Retinal pigment epithelial cell (primary cell): ENCODE data around the gene NDUFA13.

Source experiments
- DNase-seq: peaks from one replicate; pipeline ENCODE4 v3.0.0-alpha.2; 2010; ENCODE audit warnings: low read depth
- H3K4me3 ChIP-seq: 2 replicates; pipeline ENCODE4 v1.5.1; 2011; ENCODE audit warnings: mild to moderate bottlenecking, low read length, control low read depth, moderate library complexity
- TF ChIP-seq, protein P1 (sequence below): conservative IDR thresholded peaks from 2 replicates; pipeline ENCODE4 v1.5.1; 2011; ENCODE audit warnings: low read depth, low read length, control low read depth, inconsistent platforms

Gene NDUFA13

GRCh38 chr19:19538061-19538784 is 22.2 kb downstream of the NDUFA13 start, which contains the start of gene CILP2:
Gene CILP2 (plus strand): TSS chr19:19538265. CDS start chr19:19538350, 85 bp downstream.
- DNase-seq = no peak
- TF ChIP-seq, protein P1, sequence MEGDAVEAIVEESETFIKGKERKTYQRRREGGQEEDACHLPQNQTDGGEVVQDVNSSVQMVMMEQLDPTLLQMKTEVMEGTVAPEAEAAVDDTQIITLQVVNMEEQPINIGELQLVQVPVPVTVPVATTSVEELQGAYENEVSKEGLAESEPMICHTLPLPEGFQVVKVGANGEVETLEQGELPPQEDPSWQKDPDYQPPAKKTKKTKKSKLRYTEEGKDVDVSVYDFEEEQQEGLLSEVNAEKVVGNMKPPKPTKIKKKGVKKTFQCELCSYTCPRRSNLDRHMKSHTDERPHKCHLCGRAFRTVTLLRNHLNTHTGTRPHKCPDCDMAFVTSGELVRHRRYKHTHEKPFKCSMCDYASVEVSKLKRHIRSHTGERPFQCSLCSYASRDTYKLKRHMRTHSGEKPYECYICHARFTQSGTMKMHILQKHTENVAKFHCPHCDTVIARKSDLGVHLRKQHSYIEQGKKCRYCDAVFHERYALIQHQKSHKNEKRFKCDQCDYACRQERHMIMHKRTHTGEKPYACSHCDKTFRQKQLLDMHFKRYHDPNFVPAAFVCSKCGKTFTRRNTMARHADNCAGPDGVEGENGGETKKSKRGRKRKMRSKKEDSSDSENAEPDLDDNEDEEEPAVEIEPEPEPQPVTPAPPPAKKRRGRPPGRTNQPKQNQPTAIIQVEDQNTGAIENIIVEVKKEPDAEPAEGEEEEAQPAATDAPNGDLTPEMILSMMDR = no peak
- no peak within 1 kb of the TSS for H3K4me3 ChIP-seq

- no peak overlapping the region for H3K4me3 ChIP-seq
- no peak for DNase-seq
- TF ChIP-seq, protein P1 = no peak
Observed at GRCh38 chr19:19538785-19539166, 22.8 kb downstream of the NDUFA13 start.

- TF ChIP-seq, protein P1 = no peak
- H3K4me3 ChIP-seq = no peak overlapping the region
- no peak for DNase-seq
Observed at GRCh38 chr19:19539698-19540063, 23.7 kb downstream of the NDUFA13 start.

DNA sequence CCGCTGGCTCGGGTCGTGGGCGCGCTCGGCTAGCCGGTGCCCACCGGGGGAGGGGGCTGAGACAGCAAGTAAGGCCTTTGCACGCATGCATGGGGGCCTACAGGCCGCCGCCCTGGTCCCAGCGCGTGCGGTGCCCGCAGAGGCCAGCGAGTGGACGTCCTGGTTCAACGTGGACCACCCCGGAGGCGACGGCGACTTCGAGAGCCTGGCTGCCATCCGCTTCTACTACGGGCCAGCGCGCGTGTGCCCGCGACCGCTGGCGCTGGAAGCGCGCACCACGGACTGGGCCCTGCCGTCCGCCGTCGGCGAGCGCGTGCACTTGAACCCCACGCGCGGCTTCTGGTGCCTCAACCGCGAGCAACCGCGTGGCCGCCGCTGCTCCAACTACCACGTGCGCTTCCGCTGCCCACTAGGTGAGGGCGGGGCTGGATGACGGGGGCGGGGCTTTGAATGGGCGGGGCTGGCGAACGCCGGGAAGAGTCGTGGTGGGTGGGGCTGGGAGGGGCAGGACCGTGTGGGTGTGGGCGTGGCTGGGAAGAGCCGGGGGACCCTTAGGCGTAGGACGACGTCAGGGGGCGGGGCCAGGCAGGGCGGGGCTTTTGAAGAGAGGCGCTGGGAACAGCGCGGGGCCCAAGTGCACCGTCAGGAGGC is 24.2 kb downstream of the NDUFA13 start:
- no peak for DNase-seq
- peak overlapping the region; percentile 23 for H3K4me3 ChIP-seq
- TF ChIP-seq, protein P1 = no peak

- TF ChIP-seq, protein P1 = no peak
- no peak for DNase-seq
- H3K4me3 ChIP-seq = peak overlapping the region; percentile 23
Observed at GRCh38 chr19:19540715-19541515, 24.9 kb downstream of the NDUFA13 start.

DNA sequence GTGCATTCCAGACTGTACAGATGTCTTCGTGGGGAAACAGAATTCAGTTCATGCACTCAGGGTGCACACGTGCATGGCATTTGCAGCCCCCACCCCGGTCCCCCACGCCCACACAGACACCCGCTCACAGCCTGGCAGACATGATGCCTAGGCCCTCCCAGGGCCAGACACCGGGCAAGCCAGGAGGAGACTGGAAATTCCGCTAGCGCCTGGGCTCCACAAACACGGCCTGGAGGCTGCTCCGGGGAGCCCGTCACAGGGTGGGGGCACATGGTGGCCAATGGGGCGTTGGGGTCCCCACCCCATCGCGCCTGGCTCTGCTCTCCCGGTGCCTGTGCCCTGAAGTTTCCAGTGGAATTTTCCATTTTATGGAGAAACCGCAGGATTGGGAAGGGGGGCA is 25.6 kb downstream of the NDUFA13 start:
- H3K4me3 ChIP-seq = no peak overlapping the region
- TF ChIP-seq, protein P1 = no peak
- no peak for DNase-seq
